ENCODE measurements around the gene CFAP221. TPM values are rescaled to one million over a fixed set of nuclear protein-coding genes. Genes with fewer than 3 reads are reported as not detected.

The CFAP221 gene
- total RNA-seq, 4 donors from 2014 or later = 0.51 to 5.0 (median 3.7) TPM

GRCh38 chr2:119646149-119646548 is 101.9 kb downstream of the CFAP221 start:
- H3K27ac ChIP-seq = no peak overlapping the region

GRCh38 chr2:119647440-119648169 is 103.4 kb downstream of the CFAP221 start:
- Histone ChIP-seq H3K36me3 (no peaks in the 10 kb centered on the region), H3K4me3 (no peak overlapping the region), H3K4me1 (no peaks in the 10 kb centered on the region), H3K27me3 (no peaks in the 10 kb centered on the region), H3K27ac (no peak overlapping the region), H3K9me3 (no peaks in the 10 kb centered on the region)
- intact Hi-C loops (cut with DNase I; ENCODE audit: low total_unique reads) = no loop called here
- TF ChIP-seq POLR2A (IDR thresholded peaks at IDR 0.05) (no peak), CTCF (IDR thresholded peaks at IDR 0.05) (no peak)
- DNase-seq = no peak

More at GRCh38 chr2:119646149-119646548, 101.9 kb downstream of the CFAP221 start:
- no peak for TF ChIP-seq CTCF (IDR thresholded peaks at IDR 0.05)
- no peak for TF ChIP-seq POLR2A (IDR thresholded peaks at IDR 0.05)
- no peaks in the 10 kb centered on the region for H3K36me3 ChIP-seq
- no peaks in the 10 kb centered on the region for H3K27me3 ChIP-seq
- H3K4me1 ChIP-seq = no peaks in the 10 kb centered on the region
- intact Hi-C loops (cut with DNase I; ENCODE audit: low total_unique reads) = no loop called here
- H3K9me3 ChIP-seq = no peaks in the 10 kb centered on the region
- H3K4me3 ChIP-seq = no peak overlapping the region
- DNase-seq = no peak

- Histone ChIP-seq H3K4me1 (no peaks in the 10 kb centered on the region), H3K9me3 (no peaks in the 10 kb centered on the region), H3K27me3 (no peaks in the 10 kb centered on the region), H3K36me3 (no peaks in the 10 kb centered on the region), H3K4me3 (no peak overlapping the region), H3K27ac (no peak overlapping the region)
- DNase-seq = no peak
- no peak for TF ChIP-seq POLR2A (IDR thresholded peaks at IDR 0.05)
- no peak for TF ChIP-seq CTCF (IDR thresholded peaks at IDR 0.05)
- intact Hi-C loops (cut with DNase I; ENCODE audit: low total_unique reads) = no loop called here
These were observed 105.2 kb downstream of the CFAP221 start for GRCh38 chr2:119649364-119649917.

GRCh38 chr2:119650206-119650605 is 106.0 kb downstream of the CFAP221 start:
- Histone ChIP-seq H3K27ac (no peak overlapping the region), H3K9me3 (no peaks in the 10 kb centered on the region), H3K36me3 (no peaks in the 10 kb centered on the region), H3K27me3 (no peaks in the 10 kb centered on the region), H3K4me3 (no peak overlapping the region), H3K4me1 (no peaks in the 10 kb centered on the region)
- no peak for TF ChIP-seq CTCF (IDR thresholded peaks at IDR 0.05)
- no peak for TF ChIP-seq POLR2A (IDR thresholded peaks at IDR 0.05)
- intact Hi-C loops (cut with DNase I; ENCODE audit: low total_unique reads) = no loop called here
- no peak for DNase-seq

- H3K4me3 ChIP-seq = no peak overlapping the region
- H3K36me3 ChIP-seq = no peaks in the 10 kb centered on the region
- H3K9me3 ChIP-seq = no peaks in the 10 kb centered on the region
- no peaks in the 10 kb centered on the region for H3K27me3 ChIP-seq
- TF ChIP-seq POLR2A (IDR thresholded peaks at IDR 0.05) (no peak), CTCF (IDR thresholded peaks at IDR 0.05) (no peak)
- no peak overlapping the region for H3K27ac ChIP-seq
- intact Hi-C loops (cut with DNase I; ENCODE audit: low total_unique reads) = no loop called here
- H3K4me1 ChIP-seq = no peaks in the 10 kb centered on the region
- no peak for DNase-seq
These were observed 106.7 kb downstream of the CFAP221 start for GRCh38 chr2:119650846-119651370.

Measured in uterus (tissue), 4 donors.